HepG2 (cell line): ENCODE data around the gene HLF. TPM values are rescaled to one million over a fixed set of nuclear protein-coding genes. Genes with fewer than 3 reads are reported as not detected.

Experiments
- ATRX ChIP-seq: sonication (generic); formaldehyde crosslinking; IDR thresholded peaks from 2 replicates; pipeline ENCODE4 v1.4.0; 2020; ENCODE audit warnings: missing genetic modification reagents, borderline replicate concordance
- CENPT ChIP-seq: sonication (generic); formaldehyde crosslinking; IDR thresholded peaks from 2 replicates; pipeline ENCODE4 v1.8.0; 2022; ENCODE audit warnings: low read depth, mild to moderate bottlenecking, moderate library complexity, missing genetic modification reagents
- HES4 ChIP-seq: sonication (generic); formaldehyde crosslinking; IDR thresholded peaks from 2 replicates; pipeline ENCODE4 v1.9.0; 2021; ENCODE audit warnings: mild to moderate bottlenecking, missing genetic modification reagents, borderline replicate concordance
- HIC2 ChIP-seq: sonication (generic); formaldehyde crosslinking; IDR thresholded peaks from 2 replicates; pipeline ENCODE4 v1.9.0; 2022; ENCODE audit warnings: low read depth, missing genetic modification reagents
- IKZF1 ChIP-seq: fragments of 450-650 bp; IDR thresholded peaks from 2 replicates; pipeline ENCODE4 v1.7.1; 2016
- MAFK ChIP-seq, 2 experiments: IDR thresholded peaks in 1 of 2; conservative IDR thresholded peaks in 1 of 2; 2 replicates each; pipeline ENCODE4 v1.6.1; 2011; ENCODE audit warnings: improper control_type of control experiment in 2 of 2, low read length in 2 of 2
- NCOA1 ChIP-seq: sonication (generic); formaldehyde crosslinking; IDR thresholded peaks from 2 replicates; pipeline ENCODE4 v1.9.0; 2021; ENCODE audit warnings: missing genetic modification reagents
- PCBP2 ChIP-seq: fragments of 200-400 bp; formaldehyde crosslinking; optimal IDR thresholded peaks from 2 replicates; pipeline ENCODE3; 2018; ENCODE audit warnings: low read length, low read depth; ENCODE audit not compliant: poor library complexity, severe bottlenecking
- TBX2 ChIP-seq: sonication (generic); formaldehyde crosslinking; IDR thresholded peaks from 2 replicates; pipeline ENCODE4 v1.5.0; 2020; ENCODE audit warnings: missing genetic modification reagents, mild to moderate bottlenecking, borderline replicate concordance
- TFE3 ChIP-seq: IDR thresholded peaks from 2 replicates; pipeline ENCODE4 v1.6.1; 2016
- ZC3H4 ChIP-seq: sonication (generic); formaldehyde crosslinking; IDR thresholded peaks from 2 replicates; pipeline ENCODE4 v1.4.0; 2020; ENCODE audit warnings: missing genetic modification reagents, borderline replicate concordance
- ZNF17 ChIP-seq: sonication (generic); formaldehyde crosslinking; IDR thresholded peaks from 2 replicates; pipeline ENCODE4 v1.5.0; 2020; ENCODE audit warnings: mild to moderate bottlenecking, missing genetic modification reagents
- ZNF232 ChIP-seq: sonication (generic); formaldehyde crosslinking; IDR thresholded peaks from 2 replicates; pipeline ENCODE4 v1.4.0; 2020; ENCODE audit warnings: missing genetic modification reagents, borderline replicate concordance
- ZNF33B ChIP-seq: sonication (generic); formaldehyde crosslinking; IDR thresholded peaks from 2 replicates; pipeline ENCODE4 v1.5.1; 2020; ENCODE audit warnings: mild to moderate bottlenecking, missing genetic modification reagents
- ZNF430 ChIP-seq: sonication (generic); formaldehyde crosslinking; IDR thresholded peaks from 2 replicates; pipeline ENCODE4 v1.9.0; 2021; ENCODE audit warnings: mild to moderate bottlenecking, missing genetic modification reagents
- ZNF468 ChIP-seq: sonication (generic); formaldehyde crosslinking; IDR thresholded peaks from 2 replicates; pipeline ENCODE4 v1.8.0; 2022; ENCODE audit warnings: mild to moderate bottlenecking, moderate library complexity, missing genetic modification reagents
- ZNF678 ChIP-seq: sonication (generic); formaldehyde crosslinking; IDR thresholded peaks from 2 replicates; pipeline ENCODE4 v1.4.0; 2020; ENCODE audit warnings: mild to moderate bottlenecking, missing genetic modification reagents
- polyA plus RNA-seq, 8 experiments: library from polyadenylated mRNA; depleted of rRNA in 3 of 8; stranded (reverse) in 7 of 8; unstranded in 1 of 8; fragments of >200 nt; fragmentation: Illumina TruSeq in 4 of 8; extraction: Trizol in 4 of 8; gene quantifications; 2 replicates each; pipeline versions ENCODE4 v1.2.1 to v1.2.3, GENCODE V29; 2011 to 2016; ENCODE audit warnings: low read depth in 4 of 8, missing spikeins in 1 of 8, mixed read lengths in 1 of 8; ENCODE audit not compliant: insufficient read depth in 1 of 8
- total RNA-seq, 5 experiments: library from RNA; depleted of rRNA; stranded (reverse); fragments of >200 nt; fragmentation: Illumina TruSeq; extraction: Trizol; gene quantifications; 2 replicates each; pipeline ENCODE4 v1.2.3, GENCODE V29; 2016; ENCODE audit warnings: low read depth in 1 of 5
- TF ChIP-seq, protein P1 (sequence below): sonication (generic); formaldehyde crosslinking; IDR thresholded peaks from 2 replicates; pipeline ENCODE4 v1.4.0; 2020; ENCODE audit warnings: missing genetic modification reagents, low read depth, mild to moderate bottlenecking, borderline replicate concordance
- TF ChIP-seq, protein P2 (sequence below), 2 experiments: sonication (generic) in 1 of 2; formaldehyde crosslinking in 1 of 2; IDR thresholded peaks; 2 replicates each; pipeline versions ENCODE4 v1.6.1 to v1.9.0; 2014 to 2022; ENCODE audit warnings: antibody characterized with exemption in 1 of 2, borderline replicate concordance in 1 of 2, inconsistent platforms in 1 of 2, low read depth in 1 of 2, missing genetic modification reagents in 1 of 2

Gene HLF
- total and polyA plus RNA-seq, 2 of the 13 experiments (the other 11 are each of a cell fraction or from before 2014, with no cell fraction given): 202 to 346 TPM

DNA sequence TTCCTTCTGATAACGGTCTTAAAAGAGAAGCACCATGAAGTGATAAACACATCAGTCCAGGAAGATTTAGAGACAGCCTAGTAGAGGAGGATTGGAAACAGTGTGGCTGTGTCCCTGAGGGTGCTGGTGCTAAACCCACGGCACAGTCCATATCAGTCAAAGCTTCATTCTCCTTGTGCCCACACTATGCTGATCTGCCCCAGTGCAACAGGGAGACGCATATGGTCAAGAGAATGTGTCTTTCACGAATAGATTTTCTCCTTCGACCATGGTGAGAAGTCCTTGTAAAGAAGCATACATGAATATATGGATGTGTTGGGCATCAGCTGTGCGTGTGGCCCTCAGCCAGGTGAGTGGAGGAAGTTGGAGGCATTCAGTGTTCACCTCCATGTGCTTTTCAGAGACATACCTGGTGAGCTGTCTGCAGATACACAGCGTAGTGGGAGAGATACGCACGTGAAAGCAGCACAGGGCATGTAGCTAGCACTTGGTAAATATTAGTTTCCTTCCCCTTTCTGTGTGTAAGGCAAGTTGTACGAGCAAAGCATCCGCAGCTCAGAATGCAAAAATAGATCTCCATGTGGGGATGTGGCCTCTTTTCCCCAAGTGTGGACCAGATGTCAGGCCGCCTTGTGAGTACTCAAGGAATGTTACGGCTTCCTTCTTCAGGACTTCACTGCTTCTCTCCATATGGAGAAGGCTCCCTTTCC is 29.4 kb downstream of the HLF start (continued):
- TF ChIP-seq HIC2 (CRISPR knock-in tag): peak; percentile 18; the same call in 1 of the 2 replicates
- TF ChIP-seq ZNF430 (CRISPR knock-in tag): no peak
- TF ChIP-seq TFE3 (CRISPR knock-in tag): no peak
- no peak for TF ChIP-seq ATRX (CRISPR knock-in tag)
- TF ChIP-seq HES4 (CRISPR knock-in tag): no peak
- TF ChIP-seq, protein P1, sequence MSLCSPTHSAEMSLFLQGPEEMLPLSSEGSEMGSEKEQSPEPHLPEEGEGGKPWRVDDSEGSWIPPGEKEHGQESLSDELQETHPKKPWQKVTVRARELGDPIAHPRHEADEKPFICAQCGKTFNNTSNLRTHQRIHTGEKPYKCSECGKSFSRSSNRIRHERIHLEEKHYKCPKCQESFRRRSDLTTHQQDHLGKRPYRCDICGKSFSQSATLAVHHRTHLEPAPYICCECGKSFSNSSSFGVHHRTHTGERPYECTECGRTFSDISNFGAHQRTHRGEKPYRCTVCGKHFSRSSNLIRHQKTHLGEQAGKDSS (CRISPR knock-in tag): no peak
- no peak for TF ChIP-seq ZNF468 (CRISPR knock-in tag)
- TF ChIP-seq IKZF1: no peak
- peak; percentile 84 for TF ChIP-seq ZC3H4
- TF ChIP-seq ZNF678 (CRISPR knock-in tag): no peak
- TF ChIP-seq PCBP2: no peak
- no peak for TF ChIP-seq TBX2 (CRISPR knock-in tag)
- TF ChIP-seq CENPT: no peak
- no peak for TF ChIP-seq MAFK (conservative IDR thresholded peaks at IDR 0.05 in 1 of 2, IDR thresholded peaks at IDR 0.05 in 1 of 2; ENCODE audit: low read length in 2 of 2)
- TF ChIP-seq NCOA1 (CRISPR knock-in tag): no peak
- no peak for TF ChIP-seq ZNF17
- no peak for TF ChIP-seq ZNF33B (CRISPR knock-in tag)
- 0 out of 2 replicates have a peak, but pooled peaks have one; percentile 33 for TF ChIP-seq ZNF232
- TF ChIP-seq, protein P2, sequence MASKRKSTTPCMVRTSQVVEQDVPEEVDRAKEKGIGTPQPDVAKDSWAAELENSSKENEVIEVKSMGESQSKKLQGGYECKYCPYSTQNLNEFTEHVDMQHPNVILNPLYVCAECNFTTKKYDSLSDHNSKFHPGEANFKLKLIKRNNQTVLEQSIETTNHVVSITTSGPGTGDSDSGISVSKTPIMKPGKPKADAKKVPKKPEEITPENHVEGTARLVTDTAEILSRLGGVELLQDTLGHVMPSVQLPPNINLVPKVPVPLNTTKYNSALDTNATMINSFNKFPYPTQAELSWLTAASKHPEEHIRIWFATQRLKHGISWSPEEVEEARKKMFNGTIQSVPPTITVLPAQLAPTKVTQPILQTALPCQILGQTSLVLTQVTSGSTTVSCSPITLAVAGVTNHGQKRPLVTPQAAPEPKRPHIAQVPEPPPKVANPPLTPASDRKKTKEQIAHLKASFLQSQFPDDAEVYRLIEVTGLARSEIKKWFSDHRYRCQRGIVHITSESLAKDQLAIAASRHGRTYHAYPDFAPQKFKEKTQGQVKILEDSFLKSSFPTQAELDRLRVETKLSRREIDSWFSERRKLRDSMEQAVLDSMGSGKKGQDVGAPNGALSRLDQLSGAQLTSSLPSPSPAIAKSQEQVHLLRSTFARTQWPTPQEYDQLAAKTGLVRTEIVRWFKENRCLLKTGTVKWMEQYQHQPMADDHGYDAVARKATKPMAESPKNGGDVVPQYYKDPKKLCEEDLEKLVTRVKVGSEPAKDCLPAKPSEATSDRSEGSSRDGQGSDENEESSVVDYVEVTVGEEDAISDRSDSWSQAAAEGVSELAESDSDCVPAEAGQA (IDR thresholded peaks at IDR 0.05; ENCODE audit: low read depth): no peak
- TF ChIP-seq, protein P2 (CRISPR knock-in tag; IDR thresholded peaks at IDR 0.05; ENCODE audit: borderline replicate concordance): no peak
